Measurements from ENCODE around the gene NLGN3.

DNA sequence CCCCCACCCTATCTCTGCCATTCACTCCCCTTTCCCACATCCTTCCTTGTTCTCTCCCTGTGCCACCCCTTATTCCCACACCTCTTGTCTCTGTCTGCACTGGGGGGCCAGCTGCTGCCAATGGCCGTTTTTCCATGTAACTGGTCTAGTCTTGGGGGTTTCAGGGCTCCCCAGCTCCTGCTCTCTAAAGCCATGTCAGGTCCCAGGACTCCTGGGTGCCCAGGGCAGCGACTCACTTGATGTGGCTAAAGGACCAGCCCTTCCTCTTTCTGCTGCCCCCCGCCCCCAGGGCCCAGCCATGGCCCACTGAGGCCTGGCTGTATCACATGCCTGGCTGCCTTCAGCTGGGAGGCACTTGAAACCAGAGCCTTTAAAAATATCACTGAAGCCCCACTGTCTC, 10.0 kb downstream of the NLGN3 start:
- no peak for TF ChIP-seq YY1 (IDR thresholded peaks at IDR 0.05; ENCODE audit: insufficient read depth, insufficient read length)
- no peak for TF ChIP-seq ZNF274 (IDR thresholded peaks at IDR 0.05; ENCODE audit: low read depth, low read length)
- TF ChIP-seq SUZ12 (IDR thresholded peaks at IDR 0.05; ENCODE audit: extremely low read depth, insufficient read depth, insufficient read length) = no peak
